PFSK-1 (cell line): ENCODE results near the gene NRG3.

Source experiments
- FOXP2 ChIP-seq: optimal IDR thresholded peaks from 2 replicates; pipeline ENCODE3; 2011; ENCODE audit warnings: borderline replicate concordance, control low read depth, inconsistent platforms; ENCODE audit not compliant: insufficient read depth; ENCODE audit errors: extremely low read length, extremely low read depth
- POLR2AphosphoS5 ChIP-seq: IDR thresholded peaks from 2 replicates; pipeline ENCODE4 v1.6.1; 2012; ENCODE audit warnings: low read depth, mild to moderate bottlenecking, control low read depth, low read length, moderate library complexity
- REST ChIP-seq, 2 experiments: IDR thresholded peaks; 2 replicates each; pipeline versions ENCODE4 v1.6.1 to v1.8.0; 2011 to 2012; ENCODE audit warnings: low read depth in 2 of 2, low read length in 2 of 2, control low read depth in 1 of 2, inconsistent platforms in 1 of 2, mild to moderate bottlenecking in 1 of 2, moderate library complexity in 1 of 2; ENCODE audit not compliant: insufficient read depth in 1 of 2
- SIN3A ChIP-seq: IDR thresholded peaks from 2 replicates; pipeline ENCODE4 v1.6.1; 2012; ENCODE audit warnings: mild to moderate bottlenecking, low read length, moderate library complexity, borderline replicate concordance; ENCODE audit not compliant: insufficient read depth
- TAF1 ChIP-seq: IDR thresholded peaks from 2 replicates; pipeline ENCODE4 v1.6.1; 2012; ENCODE audit warnings: low read length, control low read depth, borderline replicate concordance; ENCODE audit not compliant: insufficient read depth

The NRG3 gene

DNA sequence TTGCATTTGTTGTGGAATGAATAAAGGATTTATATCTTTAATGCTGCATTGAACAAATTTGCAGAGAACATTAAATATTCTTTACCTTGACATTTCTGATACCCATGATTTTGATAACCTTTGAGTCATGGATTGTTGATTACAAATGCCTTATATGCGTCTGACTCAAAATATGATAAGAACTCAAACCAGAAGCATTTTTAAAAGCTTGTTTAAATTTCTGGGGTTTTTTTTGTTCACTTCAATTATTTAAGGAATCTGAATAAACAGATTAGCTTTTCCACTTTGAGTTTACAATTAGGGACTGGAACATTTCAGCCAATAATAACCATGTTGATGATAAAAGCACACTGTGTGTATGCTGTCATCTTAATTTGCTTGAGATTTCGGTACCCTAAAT lies 253.5 kb downstream of the NRG3 start:
- no peak for TF ChIP-seq SIN3A
- no peak for TF ChIP-seq POLR2AphosphoS5

DNA sequence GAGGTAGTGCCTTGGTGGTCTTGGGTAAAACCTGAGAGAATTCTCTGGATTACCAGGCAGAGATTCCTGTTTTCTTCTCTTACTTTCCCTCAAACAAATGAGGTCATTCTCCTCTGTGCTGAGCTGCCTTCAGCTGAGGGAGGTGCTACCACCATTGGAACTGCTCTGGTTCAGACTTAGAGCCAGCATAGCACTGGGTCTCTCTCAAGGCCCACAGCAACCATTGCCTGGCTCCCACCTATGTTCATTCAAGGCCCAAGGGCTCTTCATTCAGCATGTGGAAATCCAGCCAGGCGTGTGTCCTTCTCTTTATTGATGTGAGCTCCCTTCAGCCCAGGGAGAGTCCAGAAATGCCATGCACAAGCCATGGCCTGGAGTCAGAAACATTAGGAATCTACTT lies 261.1 kb downstream of the NRG3 start:
- TF ChIP-seq FOXP2 (no peak), REST (IDR thresholded peaks at IDR 0.05; ENCODE audit: insufficient read depth in 1 of 2, low read depth in 2 of 2, low read length in 2 of 2) (no peak), POLR2AphosphoS5 (no peak), SIN3A (no peak), TAF1 (no peak)

DNA sequence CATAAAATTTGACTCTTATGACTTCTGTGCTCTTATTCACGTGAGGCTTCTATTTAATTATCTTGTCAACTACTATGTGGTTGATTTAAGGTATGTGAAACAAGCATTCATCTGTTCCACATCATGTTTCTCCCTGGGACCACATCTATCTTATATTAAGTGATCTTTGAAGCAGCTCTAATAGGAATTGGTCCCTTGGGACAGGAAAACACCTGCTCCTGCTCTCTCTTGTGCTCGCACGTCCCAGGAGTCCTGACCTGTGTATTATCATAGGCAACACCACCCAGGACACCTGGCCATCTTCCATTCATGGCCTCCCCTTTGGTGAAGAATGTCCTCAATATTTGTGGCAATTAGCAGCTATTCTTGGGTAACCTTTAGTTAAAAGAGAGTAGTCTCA lies 269.2 kb downstream of the NRG3 start:
- no peak for TF ChIP-seq POLR2AphosphoS5
- TF ChIP-seq REST (IDR thresholded peaks at IDR 0.05; ENCODE audit: insufficient read depth in 1 of 2, low read depth in 2 of 2, low read length in 2 of 2): no peak
- no peak for TF ChIP-seq TAF1
- TF ChIP-seq SIN3A: no peak
- no peak for TF ChIP-seq FOXP2

- TF ChIP-seq REST (IDR thresholded peaks at IDR 0.05; ENCODE audit: insufficient read depth in 1 of 2, low read depth in 2 of 2, low read length in 2 of 2): no peak
- no peak for TF ChIP-seq TAF1
- TF ChIP-seq SIN3A: no peak
- TF ChIP-seq POLR2AphosphoS5: no peak
- TF ChIP-seq FOXP2: no peak
Observed at GRCh38 chr10:82148764-82149163, 273.8 kb downstream of the NRG3 start.

DNA sequence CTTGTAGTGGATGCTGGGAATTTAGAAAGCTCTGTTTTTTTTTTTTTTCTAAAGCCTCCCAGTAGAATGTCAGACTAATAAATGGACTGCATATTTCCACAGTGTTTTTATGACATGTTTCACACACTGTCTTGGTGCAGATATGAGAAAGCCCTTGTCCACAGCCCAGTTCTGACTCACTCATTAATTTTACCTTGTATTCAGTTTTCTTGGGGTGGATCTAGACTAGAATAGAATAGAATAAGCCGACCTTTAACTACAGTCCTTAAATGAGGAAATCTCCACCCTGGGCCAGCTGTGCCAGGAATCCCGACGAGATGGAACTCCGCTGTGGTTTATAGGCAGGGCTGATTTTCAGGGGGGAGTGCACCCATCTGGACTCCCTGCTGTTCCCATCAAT lies 274.7 kb downstream of the NRG3 start:
- no peak for TF ChIP-seq TAF1
- TF ChIP-seq REST (IDR thresholded peaks at IDR 0.05; ENCODE audit: insufficient read depth in 1 of 2, low read depth in 2 of 2, low read length in 2 of 2): no peak
- no peak for TF ChIP-seq SIN3A
- no peak for TF ChIP-seq FOXP2
- TF ChIP-seq POLR2AphosphoS5: no peak
